ENCODE measurements around the gene TOMM20L. TPM values are rescaled to one million over a fixed set of nuclear protein-coding genes. Genes with fewer than 3 reads are reported as not detected.

TOMM20L gene
- total and polyA plus RNA-seq, 9 of the 15 experiments (the other 6 are each of a cell fraction or from before 2014, with no cell fraction given): not detected

- no peak overlapping the region for H3K27ac ChIP-seq (ENCODE audit: extremely low read depth, low read depth, low read length)
- BruUV-seq (replicated peaks): no TSS peak
- peaks cover 0 to 9% of the 10 kb centered on the region in 2 experiments; a peak in 3 of 5 replicates for H3K4me1 ChIP-seq (replicated peaks in 1 of 2; ENCODE audit: control insufficient read depth in 2 of 2, insufficient read depth in 2 of 2, low read length in 2 of 2)
- POLR2A ChIA-PET: no interaction called here
- TF ChIP-seq ZNF764 (CRISPR knock-in tag; IDR thresholded peaks at IDR 0.05; ENCODE audit: low read depth): no peak
- TF ChIP-seq KDM4B (IDR thresholded peaks at IDR 0.05; ENCODE audit: borderline replicate concordance in 2 of 2, low read depth in 1 of 2): no peak
- TF ChIP-seq PURB (CRISPR knock-in tag; IDR thresholded peaks at IDR 0.05; ENCODE audit: low read depth): no peak
- peak; percentile 63 for TF ChIP-seq CEBPB (tag; IDR thresholded peaks at IDR 0.05)
- TF ChIP-seq, protein P1, sequence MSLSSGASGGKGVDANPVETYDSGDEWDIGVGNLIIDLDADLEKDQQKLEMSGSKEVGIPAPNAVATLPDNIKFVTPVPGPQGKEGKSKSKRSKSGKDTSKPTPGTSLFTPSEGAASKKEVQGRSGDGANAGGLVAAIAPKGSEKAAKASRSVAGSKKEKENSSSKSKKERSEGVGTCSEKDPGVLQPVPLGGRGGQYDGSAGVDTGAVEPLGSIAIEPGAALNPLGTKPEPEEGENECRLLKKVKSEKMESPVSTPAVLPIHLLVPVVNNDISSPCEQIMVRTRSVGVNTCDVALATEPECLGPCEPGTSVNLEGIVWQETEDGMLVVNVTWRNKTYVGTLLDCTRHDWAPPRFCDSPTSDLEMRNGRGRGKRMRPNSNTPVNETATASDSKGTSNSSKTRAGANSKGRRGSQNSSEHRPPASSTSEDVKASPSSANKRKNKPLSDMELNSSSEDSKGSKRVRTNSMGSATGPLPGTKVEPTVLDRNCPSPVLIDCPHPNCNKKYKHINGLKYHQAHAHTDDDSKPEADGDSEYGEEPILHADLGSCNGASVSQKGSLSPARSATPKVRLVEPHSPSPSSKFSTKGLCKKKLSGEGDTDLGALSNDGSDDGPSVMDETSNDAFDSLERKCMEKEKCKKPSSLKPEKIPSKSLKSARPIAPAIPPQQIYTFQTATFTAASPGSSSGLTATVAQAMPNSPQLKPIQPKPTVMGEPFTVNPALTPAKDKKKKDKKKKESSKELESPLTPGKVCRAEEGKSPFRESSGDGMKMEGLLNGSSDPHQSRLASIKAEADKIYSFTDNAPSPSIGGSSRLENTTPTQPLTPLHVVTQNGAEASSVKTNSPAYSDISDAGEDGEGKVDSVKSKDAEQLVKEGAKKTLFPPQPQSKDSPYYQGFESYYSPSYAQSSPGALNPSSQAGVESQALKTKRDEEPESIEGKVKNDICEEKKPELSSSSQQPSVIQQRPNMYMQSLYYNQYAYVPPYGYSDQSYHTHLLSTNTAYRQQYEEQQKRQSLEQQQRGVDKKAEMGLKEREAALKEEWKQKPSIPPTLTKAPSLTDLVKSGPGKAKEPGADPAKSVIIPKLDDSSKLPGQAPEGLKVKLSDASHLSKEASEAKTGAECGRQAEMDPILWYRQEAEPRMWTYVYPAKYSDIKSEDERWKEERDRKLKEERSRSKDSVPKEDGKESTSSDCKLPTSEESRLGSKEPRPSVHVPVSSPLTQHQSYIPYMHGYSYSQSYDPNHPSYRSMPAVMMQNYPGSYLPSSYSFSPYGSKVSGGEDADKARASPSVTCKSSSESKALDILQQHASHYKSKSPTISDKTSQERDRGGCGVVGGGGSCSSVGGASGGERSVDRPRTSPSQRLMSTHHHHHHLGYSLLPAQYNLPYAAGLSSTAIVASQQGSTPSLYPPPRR (CRISPR knock-in tag; IDR thresholded peaks at IDR 0.05; ENCODE audit: borderline replicate concordance): no peak
- TF ChIP-seq CEBPZ (IDR thresholded peaks at IDR 0.05; ENCODE audit: borderline replicate concordance, low read depth, low read length): no peak
- TF ChIP-seq GATA2 (CRISPR knock-in tag; IDR thresholded peaks at IDR 0.05): no peak
- TF ChIP-seq CEBPG (CRISPR knock-in tag; IDR thresholded peaks at IDR 0.05): peak; percentile 27; the same call in 1 of the 2 replicates
- TF ChIP-seq CEBPG (tag; conservative IDR thresholded peaks at IDR 0.05 in 1 of 2, IDR thresholded peaks at IDR 0.05 in 1 of 2): no peak
- TF ChIP-seq ZNF121 (CRISPR knock-in tag; conservative IDR thresholded peaks at IDR 0.05): peak; percentile 20; the same call in 1 of the 2 replicates
- no peak for TF ChIP-seq SETDB1 (IDR thresholded peaks at IDR 0.05; ENCODE audit: low read length)
- no peak for TF ChIP-seq ZNF212 (CRISPR knock-in tag; IDR thresholded peaks at IDR 0.05)
- no peak for TF ChIP-seq ZNF507 (tag; conservative IDR thresholded peaks at IDR 0.05)
- no peak overlapping the region for H3K9ac ChIP-seq (ENCODE audit: insufficient read depth in 1 of 2, low read depth in 2 of 2, low read length in 2 of 2)
- 0 out of 3 replicates have a peak, but pooled peaks cover 3% of the 10 kb centered on the region for H3K36me3 ChIP-seq (ENCODE audit: control insufficient read depth, insufficient read depth, low read length)
- no peaks in the 10 kb centered on the region for H4K20me1 ChIP-seq (replicated peaks; ENCODE audit: control insufficient read depth, insufficient read depth, low read length)
- H3K4me3 ChIP-seq: no peak overlapping the region
- ATAC-seq (no peak), DNase-seq (ENCODE audit: extremely low read depth in 1 of 4, low spot score in 3 of 4) (no peak), FAIRE-seq (no peak)
- in situ Hi-C loops (cut with MboI) (no loop called here), intact Hi-C loops (cut with micrococcal nuclease) (no loop called here)
- H3K4me2 ChIP-seq (ENCODE audit: insufficient read depth, low read length): no peak overlapping the region
- no peaks in the 10 kb centered on the region for H3K9me3 ChIP-seq (replicated peaks; ENCODE audit: control insufficient read depth, insufficient read depth, low read depth, low read length)
- no peak overlapping the region for H2AFZ ChIP-seq (ENCODE audit: low read depth, low read length)
- WGBS (ENCODE audit: insufficient coverage, low coverage, missing lambda C conversion rate): 88% methylated on average over 2 of the region's 3 CpGs
- no peaks in the 10 kb centered on the region for H3K9me1 ChIP-seq (ENCODE audit: control insufficient read depth, insufficient read depth, low read length)
- H3K79me2 ChIP-seq (ENCODE audit: control insufficient read depth, insufficient read depth, low read length): no peaks in the 10 kb centered on the region
- no peaks in the 10 kb centered on the region for H3K27me3 ChIP-seq (ENCODE audit: control insufficient read depth in 2 of 2, insufficient read depth in 2 of 2, low read length in 2 of 2)
- CTCF ChIA-PET (ENCODE audit: low intra/inter-chr PET ratio): no interaction called here
These were observed 3.2 kb downstream of the TOMM20L start for GRCh38 chr14:58398895-58399294.
